Activated T-helper 2 cell treated with anti-CD3 and anti-CD28 coated beads, Interferon-gamma antibody, Interleukin-2, Interleukin-4, amounts not matched to agents 10 μg/mL and 5 μg/mL and 100 μg/mL, durations not matched to agents 14 hours and 24 hours and 36 hours (primary cell): ENCODE results near the gene SLC9A9. TPM values are rescaled to one million over a fixed set of nuclear protein-coding genes. Genes with fewer than 3 reads are reported as not detected.

ENCODE experiments used
- DNase-seq: peaks from one replicate; pipeline ENCODE4 v3.0.0; 2021; ENCODE audit warnings: low spot score
- H3K27ac Mint-ChIP-seq: one replicate; pipeline ENCODE4 v1.8.0; 2021; ENCODE audit warnings: mixed read lengths
- H3K27me3 Mint-ChIP-seq: one replicate; pipeline ENCODE4 v1.8.0; 2021; ENCODE audit warnings: low read depth, mixed read lengths
- H3K36me3 Mint-ChIP-seq: one replicate; pipeline ENCODE4 v1.8.0; 2021; ENCODE audit warnings: low read depth, mixed read lengths
- H3K4me1 Mint-ChIP-seq: one replicate; pipeline ENCODE4 v1.8.0; 2021; ENCODE audit warnings: low read depth, mixed read lengths
- H3K4me3 Mint-ChIP-seq: one replicate; pipeline ENCODE4 v1.8.0; 2021; ENCODE audit warnings: low read depth, mild to moderate bottlenecking, moderate library complexity, mixed read lengths
- H3K9me3 Mint-ChIP-seq: one replicate; pipeline ENCODE4 v1.8.0; 2021; ENCODE audit warnings: mixed read lengths
- intact Hi-C: fragments of 100-400 bp; cut with micrococcal nuclease; formaldehyde crosslinking; loops from one replicate; pipeline ENCODE4 v1.15.1; 2023
- total RNA-seq: library from RNA; stranded (reverse); gene quantifications from 2 replicates; pipeline ENCODE4 v1.2.3, GENCODE V29; 2022

SLC9A9 gene
- total RNA-seq, 1 donor from 2014 or later, result 1.6 TPM

- no peak for DNase-seq
- Mint-ChIP-seq H3K27me3 (peaks cover 42% of the 10 kb centered on the region), H3K4me3 (no peak overlapping the region), H3K27ac (no peak overlapping the region), H3K36me3 (no peaks in the 10 kb centered on the region), H3K9me3 (peaks cover 7% of the 10 kb centered on the region), H3K4me1 (no peaks in the 10 kb centered on the region)
- intact Hi-C loops, result no loop called here
Observed at GRCh38 chr3:143865302-143865701, 17.0 kb upstream of the SLC9A9 start.

- no peak for DNase-seq
- peaks cover 13% of the 10 kb centered on the region for H3K4me1 Mint-ChIP-seq
- intact Hi-C loops, result no loop called here
Observed at GRCh38 chr3:143859465-143860203, 11.4 kb upstream of the SLC9A9 start.

GRCh38 chr3:143856252-143856970 lies 8.1 kb upstream of the SLC9A9 start:
- DNase-seq, result no peak
- peaks cover 17% of the 10 kb centered on the region for H3K4me1 Mint-ChIP-seq
- intact Hi-C loops, result no loop called here
- no peak overlapping the region for H3K4me3 Mint-ChIP-seq
- H3K27ac Mint-ChIP-seq, result no peak overlapping the region
- peaks cover 28% of the 10 kb centered on the region for H3K27me3 Mint-ChIP-seq
- peaks cover 11% of the 10 kb centered on the region for H3K9me3 Mint-ChIP-seq
- H3K36me3 Mint-ChIP-seq, result no peaks in the 10 kb centered on the region

More at GRCh38 chr3:143859465-143860203, 11.4 kb upstream of the SLC9A9 start:
- Mint-ChIP-seq H3K27me3 (peaks cover 38% of the 10 kb centered on the region), H3K36me3 (no peaks in the 10 kb centered on the region), H3K27ac (no peak overlapping the region), H3K9me3 (peaks cover 11% of the 10 kb centered on the region), H3K4me3 (no peak overlapping the region)

- H3K4me3 Mint-ChIP-seq, result peak overlapping the region; percentile 17
- peaks cover 3% of the 10 kb centered on the region for H3K9me3 Mint-ChIP-seq
- intact Hi-C loops, result no loop called here
- H3K4me1 Mint-ChIP-seq, result peaks cover 26% of the 10 kb centered on the region
- peak; percentile 13 for DNase-seq
- peaks cover 19% of the 10 kb centered on the region for H3K27me3 Mint-ChIP-seq
- no peak overlapping the region for H3K27ac Mint-ChIP-seq
- H3K36me3 Mint-ChIP-seq, result no peaks in the 10 kb centered on the region
Observed at GRCh38 chr3:143855183-143855582, 6.9 kb upstream of the SLC9A9 start.

GRCh38 chr3:143851331-143852017 lies 3.2 kb upstream of the SLC9A9 start:
- no peak overlapping the region for H3K27ac Mint-ChIP-seq
- no peak for DNase-seq
- no peak overlapping the region for H3K4me3 Mint-ChIP-seq
- intact Hi-C loops, result no loop called here
- H3K36me3 Mint-ChIP-seq, result no peaks in the 10 kb centered on the region
- no peaks in the 10 kb centered on the region for H3K9me3 Mint-ChIP-seq
- peaks cover 58% of the 10 kb centered on the region for H3K4me1 Mint-ChIP-seq
- peaks cover 8% of the 10 kb centered on the region for H3K27me3 Mint-ChIP-seq

GRCh38 chr3:143850877-143851276 lies 2.6 kb upstream of the SLC9A9 start:
- peaks cover 8% of the 10 kb centered on the region for H3K27me3 Mint-ChIP-seq
- no peak overlapping the region for H3K4me3 Mint-ChIP-seq
- H3K27ac Mint-ChIP-seq, result no peak overlapping the region
- intact Hi-C loops, result no loop called here
- DNase-seq, result no peak
- peaks cover 55% of the 10 kb centered on the region for H3K4me1 Mint-ChIP-seq
- H3K36me3 Mint-ChIP-seq, result no peaks in the 10 kb centered on the region
- H3K9me3 Mint-ChIP-seq, result no peaks in the 10 kb centered on the region

- H3K9me3 Mint-ChIP-seq, result no peaks in the 10 kb centered on the region
- H3K27me3 Mint-ChIP-seq, result peaks cover 11% of the 10 kb centered on the region
- no peak overlapping the region for H3K27ac Mint-ChIP-seq
- H3K4me3 Mint-ChIP-seq, result peak overlapping the region; percentile 40
- no peaks in the 10 kb centered on the region for H3K36me3 Mint-ChIP-seq
- DNase-seq, result no peak
- peaks cover 52% of the 10 kb centered on the region for H3K4me1 Mint-ChIP-seq
- intact Hi-C loops, result loop anchor here (2.0 to 10.0 kb wide), 3 partner anchors 35 to 405 kb away; no protein-coding TSS in a partner anchor
Observed at GRCh38 chr3:143849854-143850549, 1.7 kb upstream of the SLC9A9 start.

- no peak for DNase-seq
- Mint-ChIP-seq H3K36me3 (no peaks in the 10 kb centered on the region), H3K27me3 (peaks cover 16% of the 10 kb centered on the region), H3K4me1 (peaks cover 47% of the 10 kb centered on the region), H3K27ac (peak overlapping the region; percentile 83), H3K9me3 (no peaks in the 10 kb centered on the region), H3K4me3 (peak overlapping the region; percentile 90)
- intact Hi-C loops, result loop anchor here (1.0 to 10.0 kb wide), 5 partner anchors 13 to 404 kb away; partner anchors contain the start of gene DIPK2A
Observed at GRCh38 chr3:143848704-143849103, 436 bp upstream of the SLC9A9 start.

GRCh38 chr3:143843587-143843986 lies 4.7 kb downstream of the SLC9A9 start:
- Mint-ChIP-seq H3K4me3 (no peak overlapping the region), H3K36me3 (no peaks in the 10 kb centered on the region), H3K27ac (no peak overlapping the region), H3K27me3 (peaks cover 18% of the 10 kb centered on the region), H3K4me1 (peaks cover 24% of the 10 kb centered on the region), H3K9me3 (no peaks in the 10 kb centered on the region)
- intact Hi-C loops, result loop anchor here (10.0 kb wide), 1 partner anchor 399 kb away; no protein-coding TSS in a partner anchor
- DNase-seq, result no peak

- DNase-seq, result no peak
- H3K9me3 Mint-ChIP-seq, result no peaks in the 10 kb centered on the region
- H3K36me3 Mint-ChIP-seq, result no peaks in the 10 kb centered on the region
- H3K4me1 Mint-ChIP-seq, result peaks cover 8% of the 10 kb centered on the region
- H3K27ac Mint-ChIP-seq, result no peak overlapping the region
- intact Hi-C loops, result loop anchor here (10.0 kb wide), 1 partner anchor 396 kb away; no protein-coding TSS in a partner anchor
- H3K4me3 Mint-ChIP-seq, result no peak overlapping the region
- H3K27me3 Mint-ChIP-seq, result peaks cover 19% of the 10 kb centered on the region
Observed at GRCh38 chr3:143840636-143841035, 7.6 kb downstream of the SLC9A9 start.

GRCh38 chr3:143839980-143840379 lies 8.3 kb downstream of the SLC9A9 start:
- Mint-ChIP-seq H3K27me3 (peaks cover 16% of the 10 kb centered on the region), H3K9me3 (no peaks in the 10 kb centered on the region), H3K4me3 (no peak overlapping the region), H3K36me3 (no peaks in the 10 kb centered on the region), H3K27ac (no peak overlapping the region), H3K4me1 (peaks cover 10% of the 10 kb centered on the region)
- intact Hi-C loops, result loop anchor here (10.0 kb wide), 1 partner anchor 395 kb away; no protein-coding TSS in a partner anchor
- DNase-seq, result no peak

- no peak overlapping the region for H3K4me3 Mint-ChIP-seq
- peaks cover 12% of the 10 kb centered on the region for H3K27me3 Mint-ChIP-seq
- peaks cover 11% of the 10 kb centered on the region for H3K4me1 Mint-ChIP-seq
- H3K9me3 Mint-ChIP-seq, result no peaks in the 10 kb centered on the region
- no peaks in the 10 kb centered on the region for H3K36me3 Mint-ChIP-seq
- no peak for DNase-seq
- H3K27ac Mint-ChIP-seq, result no peak overlapping the region
- intact Hi-C loops, result no loop called here
Observed at GRCh38 chr3:143837076-143837475, 11.2 kb downstream of the SLC9A9 start.
